8988T (cell line): ENCODE data around the gene KCNK4.
"Not testable (repeated sequence)": the region's sequence is repeated elsewhere in the genome, so short reads cannot be mapped to it uniquely, and the experiment has no call there.

Experiments
- DNase-seq: peaks from one replicate; pipeline ENCODE4 v3.0.0; 2011

Gene KCNK4

DNA sequence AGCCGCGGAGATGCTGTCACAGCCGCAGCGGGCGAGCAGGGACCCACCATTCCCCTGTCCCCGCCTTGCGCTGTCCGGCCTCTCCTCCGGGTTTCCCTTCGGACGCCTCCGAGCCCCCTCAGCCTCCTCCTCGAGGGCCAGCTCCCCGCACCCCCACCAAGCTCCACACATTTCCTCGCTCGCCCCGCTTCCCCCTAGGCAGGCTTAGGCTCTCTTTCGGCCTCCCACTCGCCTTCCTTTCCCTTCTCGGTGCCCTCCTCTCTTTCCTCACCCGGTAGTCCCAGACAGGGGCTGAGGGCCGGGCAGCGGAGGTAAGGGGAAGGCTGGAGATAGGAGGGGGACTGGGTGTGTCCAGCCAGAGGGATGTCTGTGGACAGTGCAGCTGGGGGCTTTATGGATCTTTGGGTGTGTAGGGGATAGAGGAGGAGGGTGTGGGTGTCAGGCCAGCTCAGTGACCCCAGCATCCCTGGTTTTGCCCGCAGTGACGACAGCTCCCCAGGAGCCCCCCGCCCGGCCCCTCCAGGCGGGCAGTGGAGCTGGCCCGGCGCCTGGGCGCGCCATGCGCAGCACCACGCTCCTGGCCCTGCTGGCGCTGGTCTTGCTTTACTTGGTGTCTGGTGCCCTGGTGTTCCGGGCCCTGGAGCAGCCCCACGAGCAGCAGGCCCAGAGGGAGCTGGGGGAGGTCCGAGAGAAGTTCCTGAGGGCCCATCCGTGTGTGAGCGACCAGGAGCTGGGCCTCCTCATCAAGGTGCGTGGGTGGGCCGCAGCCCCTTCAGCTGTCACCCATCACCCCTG is 1.6 kb downstream of the KCNK4 start:
- DNase-seq = peak; percentile 29

DNA sequence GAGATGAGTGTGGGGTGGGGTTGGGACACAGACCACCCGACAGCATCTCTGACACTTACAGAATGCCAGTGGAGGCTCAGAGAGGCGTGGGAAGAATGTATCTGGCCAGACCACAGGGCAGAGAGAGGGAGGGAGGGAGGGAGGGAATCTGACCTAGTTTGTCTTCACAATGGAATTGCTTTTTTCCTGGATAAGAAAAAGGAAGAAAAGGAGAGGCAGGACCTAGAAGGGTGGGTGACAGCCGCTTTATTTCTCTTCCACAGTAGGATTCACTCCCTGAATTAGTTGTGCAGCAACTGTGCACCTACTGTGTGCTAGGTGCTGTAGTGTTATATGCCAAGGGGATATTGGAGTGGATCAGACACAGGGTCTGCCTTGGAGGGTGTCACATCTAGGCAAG is 3.7 kb downstream of the KCNK4 start:
- DNase-seq = peak; percentile 26

DNA sequence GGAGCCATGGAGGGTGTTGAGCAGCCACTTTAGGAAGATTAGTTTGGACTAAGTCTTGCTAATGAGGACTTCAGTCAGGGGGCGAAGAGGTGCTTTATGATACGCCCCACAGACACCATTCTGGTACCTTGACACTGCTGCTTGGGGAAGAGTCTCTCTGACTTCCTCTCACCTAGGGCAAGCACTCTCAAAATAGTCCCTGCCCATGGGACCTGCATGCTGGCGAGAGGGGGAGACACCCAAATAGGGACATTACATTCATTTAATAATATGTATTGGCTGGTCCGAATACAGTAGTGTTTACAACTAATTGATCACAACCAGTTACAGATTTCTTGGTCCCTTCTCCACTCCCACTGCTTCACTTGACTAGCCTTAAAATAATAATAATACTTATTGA is 4.7 kb downstream of the KCNK4 start:
- DNase-seq = no peak

DNA sequence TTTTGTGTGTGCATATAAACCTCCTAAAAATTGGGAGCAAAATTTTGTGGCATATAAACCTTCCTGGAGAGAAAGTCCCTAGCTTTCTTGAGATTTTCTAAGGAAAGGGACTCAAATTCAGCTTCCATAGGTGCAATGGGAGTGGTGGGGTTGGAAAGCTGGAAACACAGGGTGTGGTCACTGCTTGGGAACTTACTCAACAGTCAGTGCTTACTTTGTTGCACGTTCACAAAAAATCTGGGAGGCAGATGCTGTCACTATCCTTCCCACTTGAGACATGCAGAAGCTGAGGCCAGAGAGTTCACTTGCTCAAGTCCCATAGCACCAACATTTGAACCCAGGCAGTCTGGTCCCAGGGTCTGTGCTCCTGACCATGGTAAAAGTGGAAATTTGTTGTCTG is 5.1 kb downstream of the KCNK4 start:
- peak; percentile 16 for DNase-seq

DNA sequence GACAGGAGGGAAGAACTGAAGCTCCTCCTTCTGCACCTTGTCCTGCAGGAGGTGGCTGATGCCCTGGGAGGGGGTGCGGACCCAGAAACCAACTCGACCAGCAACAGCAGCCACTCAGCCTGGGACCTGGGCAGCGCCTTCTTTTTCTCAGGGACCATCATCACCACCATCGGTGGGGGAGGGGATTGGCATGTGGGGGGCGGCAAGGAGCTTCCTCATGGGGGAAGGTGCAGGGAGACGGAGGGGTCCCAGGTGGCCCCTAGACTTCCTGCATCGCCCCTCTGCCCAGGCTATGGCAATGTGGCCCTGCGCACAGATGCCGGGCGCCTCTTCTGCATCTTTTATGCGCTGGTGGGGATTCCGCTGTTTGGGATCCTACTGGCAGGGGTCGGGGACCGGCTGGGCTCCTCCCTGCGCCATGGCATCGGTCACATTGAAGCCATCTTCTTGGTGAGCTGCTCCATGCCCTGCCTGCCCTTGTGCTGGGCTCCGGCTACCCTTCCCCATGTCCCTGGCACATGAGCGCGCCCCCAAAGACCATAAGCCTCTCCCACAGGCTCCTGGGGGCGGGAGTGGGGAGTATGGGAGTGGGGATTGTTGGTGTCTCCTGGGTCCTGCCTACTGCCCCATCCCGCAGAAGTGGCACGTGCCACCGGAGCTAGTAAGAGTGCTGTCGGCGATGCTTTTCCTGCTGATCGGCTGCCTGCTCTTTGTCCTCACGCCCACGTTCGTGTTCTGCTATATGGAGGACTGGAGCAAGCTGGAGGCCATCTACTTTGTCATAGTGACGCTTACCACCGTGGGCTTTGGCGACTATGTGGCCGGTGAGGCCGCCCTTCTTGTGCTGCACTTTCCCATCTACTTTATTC is 6.0 kb downstream of the KCNK4 start:
- peak; percentile 17 for DNase-seq

DNA sequence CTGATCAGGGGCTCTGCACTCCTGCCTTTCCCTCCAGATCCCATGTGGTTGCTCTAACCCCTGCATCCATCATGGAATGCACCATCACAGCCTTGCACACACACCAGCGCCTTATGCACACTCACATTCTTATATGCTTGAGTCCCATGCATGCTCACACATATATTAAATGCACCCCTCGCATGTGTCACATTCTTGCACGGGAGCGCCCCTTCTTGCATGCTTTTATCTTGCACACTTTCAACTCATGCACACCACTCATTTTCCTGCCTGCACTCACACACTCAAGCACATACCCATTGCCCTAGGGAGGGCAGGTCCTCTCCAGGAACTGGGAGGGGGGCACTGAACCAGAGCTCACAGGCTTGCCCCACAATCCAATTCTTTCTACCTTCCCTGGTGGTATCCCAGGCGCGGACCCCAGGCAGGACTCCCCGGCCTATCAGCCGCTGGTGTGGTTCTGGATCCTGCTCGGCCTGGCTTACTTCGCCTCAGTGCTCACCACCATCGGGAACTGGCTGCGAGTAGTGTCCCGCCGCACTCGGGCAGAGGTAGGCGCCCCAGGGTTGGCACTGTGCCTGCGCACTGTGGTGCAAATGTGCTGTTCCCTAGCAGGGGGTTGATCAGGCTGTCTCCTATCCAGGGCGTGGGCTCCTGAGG is 6.7 kb downstream of the KCNK4 start:
- no peak for DNase-seq

DNA sequence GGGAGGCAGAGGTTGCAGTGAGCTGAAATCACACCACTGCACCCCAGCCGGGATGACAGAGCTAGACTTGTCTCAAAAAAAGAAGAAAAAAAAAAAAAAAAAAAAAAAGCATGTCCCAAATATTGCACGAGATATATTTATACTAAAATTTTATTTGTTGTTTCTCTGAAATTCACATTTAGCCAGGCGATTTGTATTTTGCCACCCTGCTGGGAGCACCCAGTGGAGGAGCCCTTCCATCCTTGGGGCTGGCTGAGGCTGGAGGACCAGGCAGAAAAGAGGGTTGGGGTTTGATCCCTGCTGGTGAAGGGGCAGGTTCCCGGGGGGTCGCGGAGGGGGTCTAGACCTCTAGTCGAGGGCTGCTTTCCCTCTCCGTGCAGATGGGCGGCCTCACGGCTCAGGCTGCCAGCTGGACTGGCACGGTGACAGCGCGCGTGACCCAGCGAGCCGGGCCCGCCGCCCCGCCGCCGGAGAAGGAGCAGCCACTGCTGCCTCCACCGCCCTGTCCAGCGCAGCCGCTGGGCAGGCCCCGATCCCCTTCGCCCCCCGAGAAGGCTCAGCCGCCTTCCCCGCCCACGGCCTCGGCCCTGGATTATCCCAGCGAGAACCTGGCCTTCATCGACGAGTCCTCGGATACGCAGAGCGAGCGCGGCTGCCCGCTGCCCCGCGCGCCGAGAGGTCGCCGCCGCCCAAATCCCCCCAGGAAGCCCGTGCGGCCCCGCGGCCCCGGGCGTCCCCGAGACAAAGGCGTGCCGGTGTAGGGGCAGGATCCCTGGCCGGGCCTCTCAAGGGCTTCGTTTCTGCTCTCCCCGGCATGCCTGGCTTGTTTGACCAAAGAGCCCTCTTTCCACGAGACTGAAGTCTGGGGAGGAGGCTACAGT is 8.1 kb downstream of the KCNK4 start:
- DNase-seq = no peak

DNA sequence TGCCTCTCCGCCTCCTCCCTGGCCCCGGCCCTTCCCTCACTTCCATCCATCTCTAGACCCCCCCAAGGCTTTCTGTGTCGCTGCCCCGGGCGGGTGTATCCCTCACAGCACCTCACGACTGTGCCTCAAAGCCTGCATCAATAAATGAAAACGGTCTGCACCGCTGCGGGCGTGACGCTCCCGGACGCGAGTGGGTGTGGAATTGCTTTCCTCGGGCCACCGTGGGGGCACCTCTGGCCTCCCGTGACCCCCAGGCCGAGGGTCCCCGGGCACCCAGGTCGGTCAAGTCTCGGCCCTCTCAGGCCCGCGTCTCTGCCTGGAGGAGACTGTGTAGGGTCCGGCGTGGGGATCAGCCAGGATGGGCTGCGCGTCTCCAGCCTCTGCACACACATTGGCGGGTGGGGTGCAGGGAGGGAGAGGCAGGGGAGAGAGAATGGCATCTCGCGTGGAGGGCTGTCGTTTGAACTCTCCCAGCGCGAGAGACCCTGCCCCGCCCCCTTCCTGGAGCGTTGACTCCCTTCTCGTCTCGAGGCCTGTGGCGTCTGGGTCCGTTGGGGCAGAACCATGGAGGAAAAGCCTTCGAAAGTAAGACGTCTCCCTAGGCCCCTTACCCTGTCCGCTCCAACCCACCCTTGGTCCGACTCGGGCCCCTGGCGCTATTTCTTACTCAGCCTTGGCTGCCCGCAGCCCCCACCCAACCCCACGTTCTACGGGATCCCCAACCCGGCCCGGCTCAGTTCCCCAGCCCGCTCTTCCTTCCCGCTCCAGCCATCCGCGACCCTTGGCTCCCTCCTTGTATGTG is 8.9 kb downstream of the KCNK4 start, which contains the start of gene CATSPERZ:
TSS of gene CATSPERZ (plus strand) at position 512 of the 802 bp plus-strand sequence. CDS start at position 565, 53 bp downstream.
- DNase-seq = peak; percentile 97

DNA sequence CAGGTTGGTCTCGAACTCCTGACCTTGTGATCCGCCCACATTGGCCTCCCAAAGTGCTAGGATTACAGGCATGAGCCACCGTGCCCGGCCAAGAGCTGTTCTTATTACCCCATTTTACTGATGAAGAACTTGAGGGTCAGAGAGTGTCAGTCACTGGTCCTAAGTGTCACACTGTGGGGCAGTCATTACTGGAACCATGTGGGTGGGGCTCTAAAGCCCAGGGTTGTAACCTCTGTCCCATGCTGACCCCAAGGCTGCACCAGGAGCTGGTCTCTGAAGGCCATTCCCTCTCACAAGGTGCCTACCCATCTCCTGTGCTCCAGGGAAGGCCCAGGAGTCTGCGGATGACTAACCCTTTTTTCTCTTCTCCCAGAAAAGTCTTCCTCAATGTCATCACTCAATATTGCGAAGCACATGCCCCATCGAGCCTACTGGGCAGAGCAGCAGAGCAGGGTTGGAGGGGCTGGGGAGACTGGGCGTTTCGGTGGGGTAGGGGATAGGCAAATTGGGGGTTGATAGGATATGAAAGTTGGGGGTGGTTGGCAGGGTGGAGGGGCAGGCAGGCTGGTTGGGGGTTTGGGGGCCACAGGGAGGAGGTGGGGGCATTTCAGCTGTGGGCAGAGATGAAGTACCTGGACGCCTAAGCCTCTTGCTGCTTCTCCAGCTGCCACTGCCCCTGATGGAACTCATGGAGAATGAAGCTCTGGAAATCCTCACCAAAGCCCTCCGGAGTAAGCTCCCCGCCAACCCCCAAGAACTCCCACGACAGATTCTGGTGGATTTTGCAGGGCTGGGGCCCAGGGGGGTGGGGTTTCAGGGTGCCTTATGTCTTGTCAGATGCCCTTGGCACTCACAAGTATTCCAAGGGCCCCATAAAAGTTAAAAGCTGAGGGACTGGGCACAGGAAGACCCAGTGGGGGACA is 12.3 kb downstream of the KCNK4 start:
- DNase-seq = no peak

DNA sequence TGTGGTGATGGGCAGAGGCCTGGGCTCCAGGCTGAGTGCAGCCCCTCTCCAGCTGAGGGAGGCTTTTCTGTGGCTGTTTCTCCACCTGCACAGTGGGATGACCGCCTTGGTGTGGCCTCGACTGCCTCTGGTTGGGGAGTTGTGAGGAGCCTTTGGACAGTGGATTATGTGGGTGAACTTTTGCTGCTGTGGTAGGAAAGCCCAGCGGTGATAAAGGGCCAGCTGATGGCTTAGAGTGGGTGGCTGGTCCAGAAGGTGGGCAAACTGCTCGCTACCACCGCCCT is 12.9 kb downstream of the KCNK4 start:
- DNase-seq = no peak

DNA sequence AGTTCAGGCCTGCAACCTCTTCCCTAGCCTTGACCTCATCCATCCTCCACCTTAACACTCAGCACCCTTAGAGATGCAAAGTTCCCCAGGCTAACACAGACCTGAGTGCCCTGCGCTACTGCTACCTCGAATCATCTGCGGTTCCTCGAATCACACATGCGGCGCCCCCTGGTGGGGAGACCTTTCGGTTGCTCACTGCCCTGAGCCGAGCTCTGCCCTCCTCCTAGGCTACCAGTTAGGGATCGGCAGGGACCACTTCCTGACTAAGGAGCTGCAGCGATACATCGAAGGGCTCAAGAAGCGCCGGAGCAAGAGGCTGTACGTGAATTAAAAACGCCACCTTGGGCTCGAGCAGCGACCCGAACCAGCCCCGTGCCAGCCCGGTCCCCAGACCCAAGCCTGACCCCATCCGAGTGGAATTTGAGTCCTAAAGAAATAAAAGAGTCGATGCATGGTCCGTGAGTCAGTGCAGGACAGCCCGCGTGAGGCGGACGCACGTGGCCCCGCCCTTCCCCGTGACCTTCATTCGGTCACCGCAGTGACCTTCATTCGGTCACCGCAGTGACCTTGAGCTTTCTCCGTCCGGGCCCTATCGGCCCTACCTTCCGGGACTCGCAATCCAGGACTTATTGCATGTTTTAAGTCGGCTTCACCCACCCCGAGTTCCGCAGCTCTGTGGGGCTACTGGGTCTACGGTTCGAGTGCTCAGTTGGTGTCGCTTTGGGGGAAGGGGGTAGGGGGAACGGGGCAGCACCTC is 13.4 kb downstream of the KCNK4 start:
- peak; percentile 98 for DNase-seq

DNA sequence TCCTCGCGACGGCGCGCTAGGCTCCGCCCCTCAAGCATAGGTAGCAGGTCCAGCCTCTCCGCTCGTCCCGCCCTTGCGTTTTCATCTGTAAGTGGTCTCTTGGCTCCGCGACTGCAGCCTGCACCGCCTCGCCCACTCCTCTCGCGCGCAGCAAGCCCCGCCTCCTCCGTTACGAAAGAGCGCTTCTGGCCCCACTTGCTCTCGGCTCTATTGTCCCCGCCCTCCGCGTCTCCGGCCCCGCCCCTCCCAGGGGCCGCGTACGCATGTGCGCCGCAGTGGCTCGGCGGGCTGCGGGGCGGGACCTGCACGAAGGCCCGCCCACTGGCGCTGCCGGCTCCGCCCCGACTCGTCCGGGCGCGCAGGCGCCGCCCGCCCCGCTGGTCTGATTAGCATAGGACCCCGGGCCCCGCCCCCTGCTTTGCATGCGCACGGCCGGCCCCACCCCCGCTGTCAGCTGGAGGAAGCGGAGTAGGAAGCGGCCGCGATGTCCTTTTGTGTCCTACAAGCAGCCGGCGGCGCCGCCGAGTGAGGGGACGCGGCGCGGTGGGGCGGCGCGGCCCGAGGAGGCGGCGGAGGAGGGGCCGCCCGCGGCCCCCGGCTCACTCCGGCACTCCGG is 14.1 kb downstream of the KCNK4 start, which contains the start of gene ESRRA:
TSS of gene ESRRA (plus strand) at position 450 of the 616 bp plus-strand sequence. CDS start 1,656 bp downstream, outside the sequence.
- peak; percentile 97 for DNase-seq

DNA sequence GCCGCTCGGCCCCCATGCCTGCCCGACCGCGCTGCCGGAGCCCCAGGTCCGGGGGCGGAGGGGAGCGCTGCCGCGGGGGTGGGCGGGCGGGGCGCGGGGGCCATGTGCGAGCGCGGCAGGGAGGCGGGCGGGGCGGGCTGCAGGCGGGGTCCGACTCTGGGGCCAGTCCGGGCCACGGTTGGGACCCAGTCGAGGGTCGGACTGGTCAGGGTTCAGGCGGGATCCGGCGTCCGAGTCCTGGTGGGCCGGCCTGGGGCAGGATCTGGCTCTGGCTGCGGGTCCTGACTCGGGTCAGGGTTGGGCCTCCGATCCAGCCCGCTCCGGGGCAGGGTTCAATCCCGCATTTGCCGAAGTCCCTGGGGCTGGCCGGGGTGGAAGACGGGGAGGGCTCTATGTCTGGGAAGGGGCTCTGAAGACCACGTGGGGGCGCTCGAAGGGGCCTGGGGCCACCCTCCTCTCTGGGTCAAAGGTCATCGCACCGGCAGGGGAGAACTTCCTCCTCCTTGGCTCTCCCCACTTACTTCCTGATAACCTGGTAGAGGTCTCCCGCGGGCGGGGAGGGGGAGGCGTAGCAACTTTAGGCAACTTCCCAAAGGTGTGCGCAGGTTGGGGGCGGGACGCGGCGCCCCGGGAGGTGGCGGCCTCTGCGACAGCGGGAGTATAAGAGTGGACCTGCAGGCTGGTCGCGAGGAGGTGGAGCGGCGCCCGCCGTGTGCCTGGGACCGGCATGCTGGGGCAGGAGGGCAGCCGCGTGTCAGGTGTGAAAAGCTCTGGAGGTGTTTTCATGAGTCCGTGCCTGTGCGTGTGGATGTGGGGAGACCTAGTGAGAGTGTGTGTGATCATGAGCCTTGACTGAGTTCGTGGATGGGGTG is 14.8 kb downstream of the KCNK4 start:
- no peak for DNase-seq

DNA sequence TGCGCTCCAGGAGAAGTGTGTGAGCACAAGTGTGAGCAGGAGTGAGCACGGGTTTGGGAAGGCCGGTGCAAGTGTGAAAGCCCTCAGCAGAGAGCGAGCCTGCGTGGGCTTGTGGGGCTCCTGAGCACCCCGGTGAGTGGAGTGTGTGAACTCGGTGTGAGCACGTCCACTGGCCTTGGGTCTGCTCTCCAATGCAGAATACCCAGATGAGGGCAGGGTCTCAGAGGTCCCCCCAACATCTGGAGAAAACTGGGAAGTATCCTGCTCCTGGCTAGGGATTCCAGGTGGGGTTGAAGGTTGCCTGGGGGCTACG is 15.4 kb downstream of the KCNK4 start:
- no peak for DNase-seq

DNA sequence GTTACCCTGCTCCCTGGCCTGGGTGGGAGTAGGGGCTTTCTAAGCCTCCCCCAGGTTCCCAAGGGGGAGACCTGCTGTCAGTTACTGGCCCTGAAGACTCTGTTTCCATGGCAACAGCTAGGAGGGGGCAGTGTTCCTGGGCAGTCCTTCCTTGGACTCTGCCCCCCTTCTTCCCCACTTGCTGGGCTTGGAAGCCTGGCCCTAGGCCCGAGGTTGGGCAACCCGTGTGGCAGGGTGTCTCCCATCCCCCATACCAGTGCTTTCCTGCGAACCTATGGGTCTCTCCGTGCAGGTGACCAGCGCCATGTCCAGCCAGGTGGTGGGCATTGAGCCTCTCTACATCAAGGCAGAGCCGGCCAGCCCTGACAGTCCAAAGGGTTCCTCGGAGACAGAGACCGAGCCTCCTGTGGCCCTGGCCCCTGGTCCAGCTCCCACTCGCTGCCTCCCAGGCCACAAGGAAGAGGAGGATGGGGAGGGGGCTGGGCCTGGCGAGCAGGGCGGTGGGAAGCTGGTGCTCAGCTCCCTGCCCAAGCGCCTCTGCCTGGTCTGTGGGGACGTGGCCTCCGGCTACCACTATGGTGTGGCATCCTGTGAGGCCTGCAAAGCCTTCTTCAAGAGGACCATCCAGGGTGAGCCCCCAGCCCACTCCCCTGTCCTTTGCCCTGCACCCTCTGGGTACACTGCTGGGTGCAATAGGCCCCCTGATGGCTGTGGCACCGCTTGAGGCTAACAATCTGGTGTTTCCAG is 15.9 kb downstream of the KCNK4 start:
- no peak for DNase-seq

DNA sequence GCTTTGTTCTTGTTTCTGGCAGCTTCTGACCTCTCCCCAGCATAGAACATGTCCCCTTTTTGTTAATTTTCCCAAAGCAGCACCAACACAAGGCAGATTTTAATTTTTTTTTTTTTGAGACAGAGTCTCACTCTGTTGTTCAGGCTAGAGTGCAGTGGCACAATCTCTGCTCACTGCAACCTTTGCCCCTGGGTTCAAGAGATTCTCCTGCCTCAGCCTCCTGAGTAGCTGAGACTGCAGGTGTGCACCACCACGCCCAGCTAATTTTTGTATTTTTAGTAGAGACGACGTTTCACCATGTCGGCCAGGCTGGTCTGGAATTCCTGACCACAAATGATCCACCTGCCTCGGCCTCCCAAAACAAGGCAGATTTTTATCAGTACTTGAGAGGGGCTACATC is 16.7 kb downstream of the KCNK4 start:
- not testable (repeated sequence) for DNase-seq

DNA sequence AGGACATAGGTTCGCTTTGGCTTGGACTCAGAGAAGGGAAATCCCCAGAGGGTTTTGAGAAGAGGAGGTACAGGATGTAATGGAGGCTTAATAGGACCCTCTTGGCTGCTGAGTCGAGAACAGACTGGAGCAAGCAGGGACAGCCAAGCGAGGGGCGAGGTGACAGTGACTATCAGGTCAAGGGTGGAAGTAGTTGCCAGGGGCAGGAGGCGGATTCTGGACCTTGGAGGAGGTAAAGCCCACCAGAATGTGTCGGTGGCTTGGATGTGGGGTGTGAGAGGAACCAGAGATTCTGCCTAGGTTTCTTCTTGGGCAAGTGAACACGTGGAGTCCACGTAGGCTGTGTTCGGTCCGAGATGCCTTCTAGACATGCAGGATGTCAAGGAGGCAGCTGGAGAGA is 21.8 kb downstream of the KCNK4 start:
- DNase-seq = no peak
